ENCODE data around the gene WFDC13. TPM values are rescaled to one million over a fixed set of nuclear protein-coding genes. Genes with fewer than 3 reads are reported as not detected.

WFDC13 gene
- total RNA-seq, 6 experiments from 2014 or later, result not detected

DNA sequence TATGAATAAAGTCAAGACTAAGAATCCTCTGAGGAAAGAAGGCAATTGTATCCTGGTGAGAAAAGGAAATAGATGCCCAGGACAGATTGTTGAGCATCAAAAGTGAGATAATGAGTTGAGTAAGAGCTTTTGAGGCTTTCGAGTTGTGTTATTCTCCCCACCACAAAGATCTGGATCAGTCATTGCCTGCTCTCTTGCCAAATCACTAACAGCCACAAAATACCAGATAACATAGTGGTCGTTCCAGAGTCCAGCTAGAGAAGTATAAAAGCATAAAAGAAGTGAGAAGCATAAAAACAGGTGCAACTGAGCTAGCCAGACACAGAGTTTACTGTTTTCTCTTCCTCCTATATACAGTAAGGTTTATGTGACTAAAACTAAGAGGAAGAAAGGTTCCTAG, 25.2 kb downstream of the WFDC13 start:
- no peak overlapping the region for H3K4me3 Mint-ChIP-seq
- no peaks in the 10 kb centered on the region for H3K36me3 Mint-ChIP-seq (ENCODE audit: low read depth)
- no peak overlapping the region for H3K27ac Mint-ChIP-seq
- H3K27me3 Mint-ChIP-seq (ENCODE audit: insufficient read depth), result peaks cover 2% of the 10 kb centered on the region; the same call in 1 of the 2 replicates
- no peak for DNase-seq
- peaks cover 4% of the 10 kb centered on the region; the same call in 1 of the 2 replicates for H3K9me3 Mint-ChIP-seq
- H3K4me1 Mint-ChIP-seq (ENCODE audit: low read depth), result no peaks in the 10 kb centered on the region
- TF ChIP-seq, protein P1, sequence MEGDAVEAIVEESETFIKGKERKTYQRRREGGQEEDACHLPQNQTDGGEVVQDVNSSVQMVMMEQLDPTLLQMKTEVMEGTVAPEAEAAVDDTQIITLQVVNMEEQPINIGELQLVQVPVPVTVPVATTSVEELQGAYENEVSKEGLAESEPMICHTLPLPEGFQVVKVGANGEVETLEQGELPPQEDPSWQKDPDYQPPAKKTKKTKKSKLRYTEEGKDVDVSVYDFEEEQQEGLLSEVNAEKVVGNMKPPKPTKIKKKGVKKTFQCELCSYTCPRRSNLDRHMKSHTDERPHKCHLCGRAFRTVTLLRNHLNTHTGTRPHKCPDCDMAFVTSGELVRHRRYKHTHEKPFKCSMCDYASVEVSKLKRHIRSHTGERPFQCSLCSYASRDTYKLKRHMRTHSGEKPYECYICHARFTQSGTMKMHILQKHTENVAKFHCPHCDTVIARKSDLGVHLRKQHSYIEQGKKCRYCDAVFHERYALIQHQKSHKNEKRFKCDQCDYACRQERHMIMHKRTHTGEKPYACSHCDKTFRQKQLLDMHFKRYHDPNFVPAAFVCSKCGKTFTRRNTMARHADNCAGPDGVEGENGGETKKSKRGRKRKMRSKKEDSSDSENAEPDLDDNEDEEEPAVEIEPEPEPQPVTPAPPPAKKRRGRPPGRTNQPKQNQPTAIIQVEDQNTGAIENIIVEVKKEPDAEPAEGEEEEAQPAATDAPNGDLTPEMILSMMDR (IDR thresholded peaks at IDR 0.05), result no peak

DNA sequence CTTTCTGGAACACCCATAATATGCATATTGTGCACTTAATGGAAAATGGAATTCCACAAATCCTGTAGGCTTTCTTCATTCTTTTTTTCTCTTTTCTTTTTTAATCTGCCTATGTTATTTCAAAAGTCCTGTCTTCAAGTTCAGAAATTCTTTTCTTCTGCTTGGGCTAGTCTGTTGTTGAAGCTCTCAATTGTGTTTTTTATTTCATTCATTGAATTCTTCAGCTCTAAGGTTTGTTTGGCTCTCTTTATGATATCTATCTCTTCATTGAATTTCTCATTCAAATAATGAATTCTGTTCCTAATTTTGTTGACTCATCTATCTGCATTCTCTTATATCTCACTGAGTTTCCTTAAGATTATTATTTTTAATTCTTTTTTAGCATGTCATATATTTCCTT, 30.4 kb downstream of the WFDC13 start:
- Mint-ChIP-seq H3K36me3 (ENCODE audit: low read depth) (no peaks in the 10 kb centered on the region), H3K4me3 (no peak overlapping the region), H3K27ac (no peak overlapping the region), H3K4me1 (ENCODE audit: low read depth) (no peaks in the 10 kb centered on the region), H3K9me3 (peaks cover 24% of the 10 kb centered on the region), H3K27me3 (ENCODE audit: insufficient read depth) (peaks cover 4% of the 10 kb centered on the region; the same call in 1 of the 2 replicates)
- DNase-seq, result no peak
- TF ChIP-seq, protein P1 (IDR thresholded peaks at IDR 0.05), result no peak

- no peak overlapping the region for H3K4me3 Mint-ChIP-seq
- H3K9me3 Mint-ChIP-seq, result peaks cover 24% of the 10 kb centered on the region
- H3K36me3 Mint-ChIP-seq (ENCODE audit: low read depth), result no peaks in the 10 kb centered on the region
- no peak overlapping the region for H3K27ac Mint-ChIP-seq
- TF ChIP-seq, protein P1 (IDR thresholded peaks at IDR 0.05), result no peak
- H3K4me1 Mint-ChIP-seq (ENCODE audit: low read depth), result no peaks in the 10 kb centered on the region
- peaks cover 4% of the 10 kb centered on the region; the same call in 1 of the 2 replicates for H3K27me3 Mint-ChIP-seq (ENCODE audit: insufficient read depth)
- no peak for DNase-seq
Measured at GRCh38 chr20:45735552-45735951, 33.7 kb downstream of the WFDC13 start.

DNA sequence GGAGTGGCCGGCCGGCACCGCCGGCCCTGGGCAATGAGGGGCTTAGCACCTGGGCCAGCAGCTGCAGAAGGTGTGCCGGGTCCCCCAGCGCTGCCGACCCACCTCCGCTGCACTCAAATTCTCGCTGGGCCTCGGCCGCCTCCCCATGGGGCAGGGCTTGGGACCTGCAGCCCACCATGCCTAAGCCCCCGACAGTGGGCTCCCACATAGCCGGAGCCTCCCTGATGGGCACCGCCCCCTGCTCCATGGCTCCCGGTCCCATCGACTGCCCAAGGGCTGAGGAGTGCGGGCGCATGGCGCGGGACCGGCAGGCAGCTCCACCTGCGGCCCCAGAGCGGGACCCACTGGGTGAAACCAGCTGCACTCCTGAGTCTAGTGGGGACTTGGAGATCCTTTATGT, 34.1 kb downstream of the WFDC13 start:
- H3K4me3 Mint-ChIP-seq, result no peak overlapping the region
- H3K27me3 Mint-ChIP-seq (ENCODE audit: insufficient read depth), result peaks cover 6% of the 10 kb centered on the region; the same call in 1 of the 2 replicates
- H3K9me3 Mint-ChIP-seq, result peaks cover 22% of the 10 kb centered on the region
- no peaks in the 10 kb centered on the region for H3K4me1 Mint-ChIP-seq (ENCODE audit: low read depth)
- TF ChIP-seq, protein P1 (IDR thresholded peaks at IDR 0.05), result no peak
- H3K27ac Mint-ChIP-seq, result no peak overlapping the region
- no peaks in the 10 kb centered on the region for H3K36me3 Mint-ChIP-seq (ENCODE audit: low read depth)
- DNase-seq, result no peak

DNA sequence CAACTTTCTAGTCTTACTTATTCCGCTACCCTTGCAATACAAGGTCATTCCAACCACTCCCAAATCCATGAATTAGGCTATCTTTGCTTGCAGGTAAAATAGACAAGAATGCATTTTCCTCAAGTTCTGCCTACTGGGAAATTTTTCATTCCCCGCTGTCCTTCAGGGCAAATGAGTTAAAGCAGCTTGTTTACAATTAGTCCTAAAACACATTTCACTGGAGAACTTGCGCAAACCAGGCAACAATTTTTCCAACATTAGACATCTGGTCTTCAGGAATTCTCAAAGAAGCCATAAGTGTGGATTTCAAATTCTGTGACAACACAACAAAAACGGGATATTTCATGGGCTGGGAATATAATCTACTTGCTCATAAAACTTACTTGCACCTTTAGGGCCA, 40.8 kb downstream of the WFDC13 start:
- Mint-ChIP-seq H3K27ac (no peak overlapping the region), H3K9me3 (no peaks in the 10 kb centered on the region)

More for the DNA sequence above, 40.8 kb downstream of the WFDC13 start:
- H3K27me3 Mint-ChIP-seq (ENCODE audit: insufficient read depth), result peaks cover 6% of the 10 kb centered on the region
- no peak overlapping the region for H3K4me3 Mint-ChIP-seq
- DNase-seq, result no peak
- TF ChIP-seq, protein P1 (IDR thresholded peaks at IDR 0.05), result no peak
- no peaks in the 10 kb centered on the region for H3K4me1 Mint-ChIP-seq (ENCODE audit: low read depth)
- H3K36me3 Mint-ChIP-seq (ENCODE audit: low read depth), result no peaks in the 10 kb centered on the region

All from HFFc6 (cell line).